Prostate gland (tissue), 2 donors: Measurements from ENCODE around the gene PLCB1. TPM values are rescaled to one million over a fixed set of nuclear protein-coding genes. Genes with fewer than 3 reads are reported as not detected.
"Not testable (repeated sequence)": the region's sequence is repeated elsewhere in the genome, so short reads cannot be mapped to it uniquely, and the experiment has no call there.

ENCODE experiments used
- DNase-seq: peaks from one replicate; pipeline ENCODE4 v3.0.0-alpha.2; 2019; ENCODE audit warnings: low spot score
- H3K27ac ChIP-seq, 2 donors: fragments of 200-600 bp; sonication (generic); 2 replicates each; pipeline ENCODE4 v1.5.1; 2017 to 2019
- H3K27me3 ChIP-seq: fragments of 200-600 bp; sonication (generic); replicated peaks from 2 replicates; pipeline ENCODE4 v1.5.1; 2019; ENCODE audit not compliant: insufficient read depth
- H3K36me3 ChIP-seq, 2 donors: fragments of 200-600 bp; sonication (generic); 1 replicate in 1 of 2; 2 replicates in 1 of 2; pipeline versions ENCODE4 v1.5.1 to v1.8.1; 2017 to 2019
- H3K4me1 ChIP-seq: fragments of 200-600 bp; sonication (generic); replicated peaks from 2 replicates; pipeline ENCODE4 v1.5.1; 2019
- H3K4me3 ChIP-seq, 2 donors: fragments of 200-600 bp; sonication (generic); 2 replicates each; pipeline ENCODE4 v1.5.1; 2017 to 2019
- H3K9me3 ChIP-seq: fragments of 200-600 bp; sonication (generic); 2 replicates; pipeline ENCODE4 v1.5.1; 2017
- CTCF ChIP-seq, 4 experiments: fragments of 200-600 bp in 2 of 4; fragments of 450-650 bp in 2 of 4; sonication (generic) in 2 of 4; IDR thresholded peaks; 1 replicate in 3 of 4; 2 replicates in 1 of 4; pipeline ENCODE4 v1.5.1; 2016 to 2019; ENCODE audit warnings: antibody characterized with exemption in 4 of 4, mild to moderate bottlenecking in 2 of 4, moderate library complexity in 2 of 4
- POLR2A ChIP-seq: fragments of 450-650 bp; IDR thresholded peaks from one replicate; pipeline ENCODE4 v1.6.1; 2016; ENCODE audit warnings: antibody characterized with exemption, mild to moderate bottlenecking
- POLR2AphosphoS5 ChIP-seq: sonication (generic); formaldehyde crosslinking; IDR thresholded peaks from one replicate; pipeline ENCODE4 v1.6.1; 2017; ENCODE audit warnings: antibody characterized with exemption
- WGBS: methylation state at CpG from one replicate; pipeline ENCODE4 v1.1.5; 2018; 5-methylcytosine and 5-hydroxymethylcytosine counted together
- intact Hi-C: fragments of 100-400 bp; cut with DNase I; formaldehyde crosslinking; loops from one replicate; pipeline ENCODE4 v1.14.2; 2022
- total RNA-seq, 2 donors: library from RNA; depleted of rRNA; stranded (reverse); fragments of >200 nt; gene quantifications; one replicate each; pipeline ENCODE4 v1.1.0, GENCODE V29; 2016

PLCB1 gene
- total RNA-seq, 2 donors from 2014 or later, result 24.3 to 26.3 TPM

DNA sequence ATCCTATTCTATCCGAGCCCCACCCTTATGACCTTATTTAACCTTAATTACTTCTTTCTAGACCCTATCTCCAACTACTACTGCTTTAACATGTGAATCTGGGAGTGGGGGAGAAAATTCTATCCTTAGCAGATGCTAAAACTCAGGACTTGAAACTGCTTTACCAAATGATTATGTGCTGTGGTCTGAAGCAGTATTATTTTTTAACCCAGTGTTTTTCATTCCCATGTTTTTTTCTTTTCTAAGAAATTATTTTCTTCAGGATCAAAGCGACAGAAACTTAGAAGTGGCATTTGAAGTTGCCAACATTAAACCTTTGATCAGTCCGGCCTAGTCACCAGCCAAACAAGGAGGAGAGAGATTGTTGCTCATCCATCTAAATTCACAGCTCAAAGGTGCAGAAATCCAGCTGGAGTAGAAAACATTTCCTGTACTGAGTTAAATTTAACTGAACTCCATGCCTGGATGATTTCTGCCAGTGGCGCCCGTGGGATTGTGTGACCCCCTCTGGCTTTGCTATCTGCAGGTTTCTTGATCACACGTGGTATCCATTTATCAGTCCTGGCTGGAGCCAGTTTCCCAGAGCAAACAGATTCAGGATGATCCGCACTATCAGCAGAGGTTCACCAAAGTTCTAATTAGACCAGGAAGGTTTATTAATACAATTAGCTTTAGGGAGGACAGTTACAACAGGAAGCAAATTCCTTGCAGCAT, 300.5 kb downstream of the PLCB1 start:
- no peak overlapping the region for H3K27ac ChIP-seq
- no peak for DNase-seq

DNA sequence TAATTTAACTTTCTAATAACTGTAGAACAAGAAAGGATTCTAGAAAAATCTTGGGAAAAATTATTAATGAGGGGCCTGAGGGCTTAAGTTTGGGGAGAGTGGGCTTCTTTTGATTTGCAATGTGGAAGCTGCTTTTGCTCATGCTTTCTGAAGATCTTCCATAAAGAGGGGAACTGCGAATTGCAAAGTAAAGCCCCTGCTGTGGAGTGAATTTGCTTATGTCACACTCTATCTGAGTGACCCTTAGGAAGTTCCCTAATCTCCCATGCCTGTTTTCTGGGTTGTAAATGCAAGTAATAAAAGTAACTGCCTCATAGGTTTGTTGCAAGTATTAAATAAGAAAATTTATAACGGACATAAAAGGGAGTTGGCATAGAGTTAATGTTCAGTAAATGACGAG, 301.2 kb downstream of the PLCB1 start:
- intact Hi-C loops, result no loop called here
- H3K27ac ChIP-seq, result no peak overlapping the region
- WGBS, result 51% methylated on average over 3 of the region's 3 CpGs
- no peaks in the 10 kb centered on the region for H3K36me3 ChIP-seq
- H3K4me1 ChIP-seq, result no peaks in the 10 kb centered on the region
- no peak for TF ChIP-seq CTCF (IDR thresholded peaks at IDR 0.05)
- no peak for TF ChIP-seq POLR2A
- TF ChIP-seq POLR2AphosphoS5, result no peak
- DNase-seq, result no peak
- H3K4me3 ChIP-seq, result no peak overlapping the region
- no peaks in the 10 kb centered on the region for H3K9me3 ChIP-seq
- H3K27me3 ChIP-seq, result no peaks in the 10 kb centered on the region

More for the DNA sequence above, 300.5 kb downstream of the PLCB1 start:
- Histone ChIP-seq H3K27me3 (no peaks in the 10 kb centered on the region), H3K4me3 (no peak overlapping the region), H3K9me3 (no peaks in the 10 kb centered on the region), H3K36me3 (no peaks in the 10 kb centered on the region), H3K4me1 (no peaks in the 10 kb centered on the region)
- TF ChIP-seq POLR2A (no peak), POLR2AphosphoS5 (no peak), CTCF (IDR thresholded peaks at IDR 0.05) (no peak)
- WGBS, result 51% methylated on average over 7 of the region's 7 CpGs
- intact Hi-C loops, result no loop called here

DNA sequence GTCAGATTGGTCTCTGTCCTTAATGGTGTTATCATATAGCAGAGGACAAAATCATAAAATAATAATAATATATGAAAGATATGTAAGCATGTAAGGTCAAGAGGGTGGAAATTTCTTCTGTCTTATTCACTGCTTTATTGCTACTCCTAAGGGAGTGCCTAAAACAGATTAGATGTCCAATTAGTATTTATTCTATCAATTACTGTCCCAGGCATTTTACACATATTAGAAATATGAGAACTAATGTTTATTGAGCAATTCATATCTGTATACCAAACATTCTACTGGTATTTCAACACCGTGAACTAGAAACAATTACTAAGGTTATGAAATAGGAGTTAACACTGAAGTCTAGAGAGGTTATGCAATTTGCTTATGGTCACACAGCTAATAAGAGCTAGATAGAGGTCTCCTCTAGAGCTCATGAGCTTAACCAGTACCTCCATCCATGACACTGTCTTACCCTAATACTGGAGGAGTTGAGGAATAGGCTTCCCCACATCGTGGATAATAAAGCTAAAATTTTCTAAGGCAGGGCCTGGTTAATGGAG, 302.3 kb downstream of the PLCB1 start:
- Histone ChIP-seq H3K4me1 (no peaks in the 10 kb centered on the region), H3K36me3 (no peaks in the 10 kb centered on the region), H3K9me3 (no peaks in the 10 kb centered on the region), H3K27ac (no peak overlapping the region), H3K4me3 (no peak overlapping the region), H3K27me3 (no peaks in the 10 kb centered on the region)
- TF ChIP-seq CTCF (IDR thresholded peaks at IDR 0.05) (no peak), POLR2AphosphoS5 (no peak), POLR2A (no peak)
- no peak for DNase-seq
- 93% methylated on average over 2 of the region's 2 CpGs for WGBS
- intact Hi-C loops, result no loop called here

DNA sequence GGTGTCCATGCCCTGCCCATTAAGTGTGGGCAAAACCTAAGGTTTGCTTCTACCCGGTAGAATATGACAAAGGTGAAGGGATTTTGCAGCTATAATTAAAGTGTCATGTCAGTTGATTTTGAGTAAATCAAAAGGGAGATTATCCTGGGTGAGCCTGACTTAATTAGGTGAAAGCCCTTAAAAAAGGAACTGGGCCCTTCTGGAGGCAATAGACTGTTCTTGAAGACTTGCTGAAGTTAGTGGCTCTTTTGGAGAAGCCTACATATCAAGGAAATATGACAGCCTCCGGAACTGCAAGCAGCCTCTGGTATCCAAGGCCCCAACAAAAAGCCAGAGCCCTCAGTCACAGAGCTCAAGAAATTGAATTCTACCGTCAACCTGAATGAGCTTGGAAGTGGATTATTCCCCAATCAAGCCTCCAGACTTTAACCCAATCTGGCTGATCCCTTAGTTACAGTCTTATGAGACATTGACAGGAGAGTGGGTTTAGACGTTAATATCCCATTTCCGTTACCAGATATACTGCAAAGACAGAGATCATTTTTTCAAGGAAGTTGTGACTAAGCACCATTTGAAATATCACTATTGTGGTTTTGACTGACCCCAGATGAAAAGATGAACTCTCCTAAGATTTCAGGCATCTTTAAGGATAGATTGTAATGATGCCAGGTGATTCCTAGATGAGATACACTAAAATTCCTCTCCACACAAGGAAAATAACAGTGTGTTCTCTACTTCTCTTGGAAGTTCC, 303.4 kb downstream of the PLCB1 start:
- no peaks in the 10 kb centered on the region for H3K36me3 ChIP-seq
- no peaks in the 10 kb centered on the region for H3K27me3 ChIP-seq
- intact Hi-C loops, result no loop called here
- no peak overlapping the region for H3K27ac ChIP-seq
- WGBS, result 86% methylated on average over 5 of the region's 5 CpGs
- H3K9me3 ChIP-seq, result no peaks in the 10 kb centered on the region
- H3K4me3 ChIP-seq, result no peak overlapping the region
- no peak for TF ChIP-seq CTCF (IDR thresholded peaks at IDR 0.05)
- TF ChIP-seq POLR2AphosphoS5, result no peak
- TF ChIP-seq POLR2A, result no peak
- H3K4me1 ChIP-seq, result no peaks in the 10 kb centered on the region
- DNase-seq, result no peak

- intact Hi-C loops, DNase-seq, H3K4me1 ChIP-seq, H3K27ac ChIP-seq, H3K9me3 ChIP-seq, H3K4me3 ChIP-seq, H3K27me3 ChIP-seq, H3K36me3 ChIP-seq: not testable (repeated sequence)
- WGBS, result 94% methylated on average over 5 of the region's 5 CpGs
Observed at GRCh38 chr20:8436938-8437337, 304.9 kb downstream of the PLCB1 start.
